Gastroesophageal sphincter (tissue), 4 donors: Measurements from ENCODE around the gene DOCK4. TPM values are rescaled to one million over a fixed set of nuclear protein-coding genes. Genes with fewer than 3 reads are reported as not detected.

Source experiments
- ATAC-seq: fragments of 150-250 bp; one replicate; pipeline ENCODE4 v1.9.1; 2016; ENCODE audit warnings: mild to moderate bottlenecking, moderate library complexity
- H3K27ac ChIP-seq, 4 donors: fragments of 200-600 bp; sonication (generic) in 3 of 4; 1 replicate in 3 of 4; 2 replicates in 1 of 4; pipeline ENCODE4 v1.5.1; 2016 to 2019
- H3K27me3 ChIP-seq: fragments of 200-600 bp; sonication (generic); one replicate; pipeline ENCODE4 v1.5.1; 2019
- H3K36me3 ChIP-seq, 2 donors: fragments of 200-600 bp; sonication (generic); one replicate each; pipeline ENCODE4 v1.5.1; 2019; ENCODE audit warnings: control low read depth in 1 of 2
- H3K4me1 ChIP-seq, 3 donors: fragments of 200-600 bp; sonication (generic); 1 replicate in 2 of 3; 2 replicates in 1 of 3; pipeline ENCODE4 v1.5.1; 2016 to 2019; ENCODE audit warnings: control low read depth in 2 of 3
- H3K4me3 ChIP-seq, 2 donors: fragments of 200-600 bp; sonication (generic); one replicate each; pipeline ENCODE4 v1.5.1; 2019; ENCODE audit warnings: mild to moderate bottlenecking in 1 of 2, moderate library complexity in 1 of 2
- H3K9me3 ChIP-seq, 3 donors: fragments of 200-600 bp; sonication (generic); one replicate each; pipeline ENCODE4 v1.5.1; 2017 to 2019; ENCODE audit warnings: control low read depth in 2 of 3
- CTCF ChIP-seq, 4 experiments: fragments of 200-600 bp in 2 of 4; fragments of 450-650 bp in 2 of 4; sonication (generic) in 1 of 4; IDR thresholded peaks; one replicate each; pipeline ENCODE4 v1.5.1; 2017 to 2019; ENCODE audit warnings: antibody characterized with exemption in 4 of 4, mild to moderate bottlenecking in 2 of 4, moderate library complexity in 2 of 4
- EP300 ChIP-seq: sonication (generic); formaldehyde crosslinking; IDR thresholded peaks from one replicate; pipeline ENCODE4 v1.6.1; 2017; ENCODE audit warnings: antibody characterized with exemption, mild to moderate bottlenecking
- POLR2A ChIP-seq, 2 donors: fragments of 450-650 bp; IDR thresholded peaks; one replicate each; pipeline ENCODE4 v1.6.1; 2017; ENCODE audit warnings: antibody characterized with exemption in 2 of 2, mild to moderate bottlenecking in 2 of 2, moderate library complexity in 1 of 2
- POLR2AphosphoS5 ChIP-seq: sonication (generic); formaldehyde crosslinking; IDR thresholded peaks from one replicate; pipeline ENCODE4 v1.6.1; 2017; ENCODE audit warnings: antibody characterized with exemption
- WGBS, 2 donors: methylation state at CpG; one replicate each; pipeline ENCODE4 v1.1.5; 2018; ENCODE audit warnings: low coverage in 1 of 2; 5-methylcytosine and 5-hydroxymethylcytosine counted together
- total RNA-seq, 4 donors: library from RNA; depleted of rRNA; stranded (reverse); fragments of >200 nt; gene quantifications; one replicate each; pipeline ENCODE4 v1.1.0, GENCODE V29; 2016

Gene DOCK4
- total RNA-seq, 4 donors from 2014 or later, result 14.0 to 34.1 (median 24.2) TPM

GRCh38 chr7:111730057-111730456 lies 476.1 kb downstream of the DOCK4 start:
- no peaks in the 10 kb centered on the region for H3K27me3 ChIP-seq
- ATAC-seq, result no peak
- TF ChIP-seq EP300, result no peak
- no peaks in the 10 kb centered on the region for H3K9me3 ChIP-seq
- no peak overlapping the region for H3K27ac ChIP-seq
- no peak overlapping the region for H3K4me3 ChIP-seq
- 74 to 83% methylated on average over 6 of the region's 6 CpGs for WGBS, 2 donors
- peaks cover 0 to 2% (median 0%) of the 10 kb centered on the region in 3 donors for H3K4me1 ChIP-seq
- H3K36me3 ChIP-seq, result peaks cover 0 to 36% of the 10 kb centered on the region in 2 donors

- no peak for TF ChIP-seq POLR2AphosphoS5
- no peak for TF ChIP-seq EP300
- TF ChIP-seq CTCF (IDR thresholded peaks at IDR 0.05), result no peak
- no peak for TF ChIP-seq POLR2A (IDR thresholded peaks at IDR 0.05)
- no peak for ATAC-seq
- H3K27ac ChIP-seq, result no peak overlapping the region
- no peaks in the 10 kb centered on the region for H3K4me1 ChIP-seq
- no peaks in the 10 kb centered on the region for H3K9me3 ChIP-seq
- H3K27me3 ChIP-seq, result no peaks in the 10 kb centered on the region
- H3K36me3 ChIP-seq, result peaks cover 0 to 34% of the 10 kb centered on the region in 2 donors
- no peak overlapping the region for H3K4me3 ChIP-seq
- 75 to 100% methylated on average over 2 to 3 of the region's 7 CpGs for WGBS, 2 donors
These were observed 476.7 kb downstream of the DOCK4 start for GRCh38 chr7:111729483-111729882.

- no peak for ATAC-seq
- H3K9me3 ChIP-seq, result no peaks in the 10 kb centered on the region
These were observed 477.6 kb downstream of the DOCK4 start for GRCh38 chr7:111728635-111728995.

GRCh38 chr7:111727905-111728634 lies 478.1 kb downstream of the DOCK4 start:
- no peak for ATAC-seq
- TF ChIP-seq POLR2A (IDR thresholded peaks at IDR 0.05) (no peak), POLR2AphosphoS5 (no peak), CTCF (IDR thresholded peaks at IDR 0.05) (no peak), EP300 (no peak)
- Histone ChIP-seq H3K9me3 (no peaks in the 10 kb centered on the region), H3K4me1 (no peaks in the 10 kb centered on the region), H3K27ac (no peak overlapping the region), H3K4me3 (no peak overlapping the region), H3K27me3 (no peaks in the 10 kb centered on the region), H3K36me3 (peaks cover 0 to 25% of the 10 kb centered on the region in 2 donors)
- WGBS, 2 donors, result 76 to 82% methylated on average over 13 to 24 of the region's 41 CpGs

More at GRCh38 chr7:111728635-111728995, 477.6 kb downstream of the DOCK4 start:
- TF ChIP-seq EP300 (no peak), CTCF (IDR thresholded peaks at IDR 0.05) (no peak), POLR2A (IDR thresholded peaks at IDR 0.05) (no peak), POLR2AphosphoS5 (no peak)
- no peaks in the 10 kb centered on the region for H3K4me1 ChIP-seq
- H3K4me3 ChIP-seq, result no peak overlapping the region
- 86% methylated on average over 2 of the region's 16 CpGs; no CpG with 5 or more reads in 1 of the 2 donors for WGBS, 2 donors
- H3K36me3 ChIP-seq, result peaks cover 0 to 29% of the 10 kb centered on the region in 2 donors
- H3K27me3 ChIP-seq, result no peaks in the 10 kb centered on the region
- no peak overlapping the region for H3K27ac ChIP-seq

- Histone ChIP-seq H3K9me3 (no peaks in the 10 kb centered on the region), H3K27ac (no peak overlapping the region), H3K27me3 (no peaks in the 10 kb centered on the region), H3K4me1 (no peaks in the 10 kb centered on the region), H3K4me3 (no peak overlapping the region), H3K36me3 (no peaks in the 10 kb centered on the region)
- ATAC-seq, result no peak
- 88 to 96% methylated on average over 3 of the region's 3 CpGs for WGBS, 2 donors
- TF ChIP-seq CTCF (IDR thresholded peaks at IDR 0.05) (no peak), POLR2A (IDR thresholded peaks at IDR 0.05) (no peak), EP300 (no peak), POLR2AphosphoS5 (no peak)
These were observed 487.3 kb downstream of the DOCK4 start for GRCh38 chr7:111718886-111719285.
